Suprapubic skin (tissue), 4 donors: ENCODE data around the gene KIAA0930. TPM values are rescaled to one million over a fixed set of nuclear protein-coding genes. Genes with fewer than 3 reads are reported as not detected.

ENCODE experiments used
- DNase-seq, 2 donors: peaks; one replicate each; pipeline ENCODE4 v3.0.0-alpha.2; 2019; ENCODE audit warnings: low spot score in 2 of 2
- H3K27ac ChIP-seq: fragments of 200-600 bp; sonication (generic); one replicate; pipeline ENCODE4 v1.5.1; 2019
- H3K27me3 ChIP-seq: fragments of 200-600 bp; sonication (generic); one replicate; pipeline ENCODE4 v1.5.1; 2019
- H3K36me3 ChIP-seq: fragments of 200-600 bp; sonication (generic); one replicate; pipeline ENCODE4 v1.5.1; 2019
- H3K4me1 ChIP-seq: fragments of 200-600 bp; sonication (generic); one replicate; pipeline ENCODE4 v1.5.1; 2019
- H3K4me3 ChIP-seq: fragments of 200-600 bp; sonication (generic); one replicate; pipeline ENCODE4 v1.5.1; 2019; ENCODE audit warnings: mild to moderate bottlenecking
- H3K9me3 ChIP-seq: fragments of 200-600 bp; sonication (generic); one replicate; pipeline ENCODE4 v1.5.1; 2019
- CTCF ChIP-seq, 2 donors: fragments of 200-600 bp in 1 of 2; fragments of 450-650 bp in 1 of 2; sonication (generic) in 1 of 2; IDR thresholded peaks; one replicate each; pipeline ENCODE4 v1.5.1; 2016 to 2019; ENCODE audit warnings: antibody characterized with exemption in 2 of 2, mild to moderate bottlenecking in 1 of 2, moderate library complexity in 1 of 2
- EP300 ChIP-seq: sonication (generic); formaldehyde crosslinking; IDR thresholded peaks from one replicate; pipeline ENCODE4 v1.6.1; 2017; ENCODE audit warnings: antibody characterized with exemption
- POLR2A ChIP-seq, 2 donors: fragments of 450-650 bp; IDR thresholded peaks; one replicate each; pipeline ENCODE4 v1.6.1; 2017; ENCODE audit warnings: antibody characterized with exemption in 2 of 2, mild to moderate bottlenecking in 2 of 2, moderate library complexity in 2 of 2
- POLR2AphosphoS5 ChIP-seq, 3 donors: sonication (generic); formaldehyde crosslinking; IDR thresholded peaks; one replicate each; pipeline ENCODE4 v1.6.1; 2017; ENCODE audit warnings: antibody characterized with exemption in 3 of 3
- WGBS: methylation state at CpG from one replicate; pipeline ENCODE4 v1.1.5; 2018; 5-methylcytosine and 5-hydroxymethylcytosine counted together
- total RNA-seq, 4 donors: library from RNA; depleted of rRNA; stranded (reverse); fragments of >200 nt; gene quantifications; one replicate each; pipeline ENCODE4 v1.1.0, GENCODE V29; 2016

Gene KIAA0930
- total RNA-seq, 4 donors from 2014 or later: 36.0 to 119 (median 74.4) TPM

- Histone ChIP-seq H3K27ac (peak overlapping the region; percentile 73), H3K36me3 (peaks cover 6% of the 10 kb centered on the region), H3K4me3 (peak overlapping the region; percentile 45), H3K27me3 (no peaks in the 10 kb centered on the region), H3K4me1 (peaks cover 57% of the 10 kb centered on the region), H3K9me3 (no peaks in the 10 kb centered on the region)
- no peak for DNase-seq
- TF ChIP-seq EP300 (no peak), POLR2A (IDR thresholded peaks at IDR 0.05) (no peak), POLR2AphosphoS5 (IDR thresholded peaks at IDR 0.05) (no peak), CTCF (IDR thresholded peaks at IDR 0.05) (no peak)
- 55% methylated on average over 20 of the region's 22 CpGs for WGBS
Measured at GRCh38 chr22:45212992-45213751, 27.5 kb downstream of the KIAA0930 start.

GRCh38 chr22:45212306-45212709 lies 28.4 kb downstream of the KIAA0930 start:
- Histone ChIP-seq H3K36me3 (peaks cover 11% of the 10 kb centered on the region), H3K27ac (peak overlapping the region; percentile 73), H3K4me1 (peaks cover 57% of the 10 kb centered on the region), H3K4me3 (peak overlapping the region; percentile 45), H3K27me3 (no peaks in the 10 kb centered on the region), H3K9me3 (no peaks in the 10 kb centered on the region)
- TF ChIP-seq EP300 (no peak), CTCF (IDR thresholded peaks at IDR 0.05) (no peak), POLR2AphosphoS5 (IDR thresholded peaks at IDR 0.05) (no peak), POLR2A (IDR thresholded peaks at IDR 0.05) (no peak)
- DNase-seq: peak in 1 of 2 donors; percentile 90
- WGBS: 11% methylated on average over 9 of the region's 14 CpGs

GRCh38 chr22:45211848-45212247 lies 28.8 kb downstream of the KIAA0930 start:
- no peaks in the 10 kb centered on the region for H3K9me3 ChIP-seq
- peak overlapping the region; percentile 45 for H3K4me3 ChIP-seq
- DNase-seq: no peak
- H3K27ac ChIP-seq: peak overlapping the region; percentile 73
- WGBS: 68% methylated on average over 17 of the region's 18 CpGs
- H3K27me3 ChIP-seq: no peaks in the 10 kb centered on the region
- peaks cover 57% of the 10 kb centered on the region for H3K4me1 ChIP-seq
- TF ChIP-seq POLR2A (IDR thresholded peaks at IDR 0.05) (no peak), CTCF (IDR thresholded peaks at IDR 0.05) (no peak), EP300 (no peak), POLR2AphosphoS5 (IDR thresholded peaks at IDR 0.05) (no peak)
- peaks cover 11% of the 10 kb centered on the region for H3K36me3 ChIP-seq

GRCh38 chr22:45211435-45211834 lies 29.3 kb downstream of the KIAA0930 start:
- H3K4me1 ChIP-seq: peaks cover 57% of the 10 kb centered on the region
- H3K9me3 ChIP-seq: no peaks in the 10 kb centered on the region
- TF ChIP-seq POLR2A (IDR thresholded peaks at IDR 0.05) (no peak), POLR2AphosphoS5 (IDR thresholded peaks at IDR 0.05) (no peak), CTCF (IDR thresholded peaks at IDR 0.05) (no peak), EP300 (no peak)
- peak overlapping the region; percentile 45 for H3K4me3 ChIP-seq
- peak in 1 of 2 donors; percentile 58 for DNase-seq
- WGBS: 44% methylated on average over 5 of the region's 8 CpGs
- H3K36me3 ChIP-seq: peaks cover 11% of the 10 kb centered on the region
- peak overlapping the region; percentile 73 for H3K27ac ChIP-seq
- H3K27me3 ChIP-seq: no peaks in the 10 kb centered on the region

- WGBS: 75% methylated on average over 8 of the region's 8 CpGs
- H3K9me3 ChIP-seq: no peaks in the 10 kb centered on the region
- H3K36me3 ChIP-seq: peaks cover 11% of the 10 kb centered on the region
- H3K27ac ChIP-seq: peak overlapping the region; percentile 73
- DNase-seq: peak in 1 of 2 donors; percentile 40
- peaks cover 57% of the 10 kb centered on the region for H3K4me1 ChIP-seq
- peak overlapping the region; percentile 45 for H3K4me3 ChIP-seq
- no peak for TF ChIP-seq EP300
- no peak for TF ChIP-seq CTCF (IDR thresholded peaks at IDR 0.05)
- H3K27me3 ChIP-seq: no peaks in the 10 kb centered on the region
Measured at GRCh38 chr22:45210991-45211390, 29.7 kb downstream of the KIAA0930 start.
